HFF-Myc (cell line): ENCODE results near the gene PFDN2.

ENCODE experiments used
- DNase-seq: peaks from one replicate; pipeline ENCODE4 v3.0.0-alpha.2; 2011; ENCODE audit warnings: low read depth; ENCODE audit errors: extremely low read depth
- H3K4me3 ChIP-seq: replicated peaks from 2 replicates; pipeline ENCODE4 v1.5.1; 2011; ENCODE audit warnings: low read depth, mild to moderate bottlenecking, control low read depth, low read length
- TF ChIP-seq, protein P1 (sequence below): IDR thresholded peaks from 2 replicates; pipeline ENCODE4 v1.5.1; 2012; ENCODE audit warnings: mild to moderate bottlenecking, low read depth, low read length, control low read depth; ENCODE audit errors: missing control alignments

PFDN2 gene

DNA sequence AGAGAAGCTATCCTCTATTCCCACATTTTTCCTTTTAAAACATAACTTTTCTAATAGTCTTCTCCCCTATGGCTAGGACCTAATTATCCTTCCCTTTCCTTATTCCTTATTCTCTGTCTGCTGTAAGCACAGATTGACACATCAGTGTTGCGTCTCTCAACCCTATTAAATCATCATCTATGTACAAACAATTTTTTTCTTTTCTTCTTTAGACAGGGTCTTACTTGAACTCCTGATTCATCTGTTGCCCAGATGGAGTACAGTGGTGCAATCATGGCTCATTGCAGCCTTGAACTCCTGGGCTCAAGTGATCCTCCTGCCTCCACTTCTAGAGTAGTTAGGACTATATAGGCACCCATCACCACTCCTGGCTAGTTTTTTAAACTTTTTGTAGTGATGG, 11.4 kb downstream of the PFDN2 start:
- TF ChIP-seq, protein P1, sequence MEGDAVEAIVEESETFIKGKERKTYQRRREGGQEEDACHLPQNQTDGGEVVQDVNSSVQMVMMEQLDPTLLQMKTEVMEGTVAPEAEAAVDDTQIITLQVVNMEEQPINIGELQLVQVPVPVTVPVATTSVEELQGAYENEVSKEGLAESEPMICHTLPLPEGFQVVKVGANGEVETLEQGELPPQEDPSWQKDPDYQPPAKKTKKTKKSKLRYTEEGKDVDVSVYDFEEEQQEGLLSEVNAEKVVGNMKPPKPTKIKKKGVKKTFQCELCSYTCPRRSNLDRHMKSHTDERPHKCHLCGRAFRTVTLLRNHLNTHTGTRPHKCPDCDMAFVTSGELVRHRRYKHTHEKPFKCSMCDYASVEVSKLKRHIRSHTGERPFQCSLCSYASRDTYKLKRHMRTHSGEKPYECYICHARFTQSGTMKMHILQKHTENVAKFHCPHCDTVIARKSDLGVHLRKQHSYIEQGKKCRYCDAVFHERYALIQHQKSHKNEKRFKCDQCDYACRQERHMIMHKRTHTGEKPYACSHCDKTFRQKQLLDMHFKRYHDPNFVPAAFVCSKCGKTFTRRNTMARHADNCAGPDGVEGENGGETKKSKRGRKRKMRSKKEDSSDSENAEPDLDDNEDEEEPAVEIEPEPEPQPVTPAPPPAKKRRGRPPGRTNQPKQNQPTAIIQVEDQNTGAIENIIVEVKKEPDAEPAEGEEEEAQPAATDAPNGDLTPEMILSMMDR, result no peak
- H3K4me3 ChIP-seq, result no peak overlapping the region
- DNase-seq, result no peak

DNA sequence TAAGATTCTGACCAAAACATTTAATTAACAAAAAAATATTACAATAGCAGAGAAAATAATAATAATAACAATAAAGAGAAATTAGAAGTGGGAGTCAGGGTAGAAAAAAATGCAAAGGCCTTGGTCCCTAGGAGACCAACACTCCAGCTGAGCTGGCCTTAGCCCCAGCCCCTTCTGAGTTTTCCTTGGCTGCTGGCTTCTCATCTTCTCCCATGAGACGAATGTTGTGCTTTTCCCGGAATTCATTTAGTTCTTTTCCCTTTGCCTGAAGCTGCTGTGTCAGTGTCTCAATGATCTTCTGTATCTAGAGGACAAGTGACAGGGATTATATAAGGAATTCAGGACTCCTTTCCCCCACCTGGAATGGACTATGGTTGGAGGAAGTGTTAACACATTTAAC, 17.3 kb downstream of the PFDN2 start:
- TF ChIP-seq, protein P1, result no peak
- H3K4me3 ChIP-seq, result no peak overlapping the region
- DNase-seq, result no peak

DNA sequence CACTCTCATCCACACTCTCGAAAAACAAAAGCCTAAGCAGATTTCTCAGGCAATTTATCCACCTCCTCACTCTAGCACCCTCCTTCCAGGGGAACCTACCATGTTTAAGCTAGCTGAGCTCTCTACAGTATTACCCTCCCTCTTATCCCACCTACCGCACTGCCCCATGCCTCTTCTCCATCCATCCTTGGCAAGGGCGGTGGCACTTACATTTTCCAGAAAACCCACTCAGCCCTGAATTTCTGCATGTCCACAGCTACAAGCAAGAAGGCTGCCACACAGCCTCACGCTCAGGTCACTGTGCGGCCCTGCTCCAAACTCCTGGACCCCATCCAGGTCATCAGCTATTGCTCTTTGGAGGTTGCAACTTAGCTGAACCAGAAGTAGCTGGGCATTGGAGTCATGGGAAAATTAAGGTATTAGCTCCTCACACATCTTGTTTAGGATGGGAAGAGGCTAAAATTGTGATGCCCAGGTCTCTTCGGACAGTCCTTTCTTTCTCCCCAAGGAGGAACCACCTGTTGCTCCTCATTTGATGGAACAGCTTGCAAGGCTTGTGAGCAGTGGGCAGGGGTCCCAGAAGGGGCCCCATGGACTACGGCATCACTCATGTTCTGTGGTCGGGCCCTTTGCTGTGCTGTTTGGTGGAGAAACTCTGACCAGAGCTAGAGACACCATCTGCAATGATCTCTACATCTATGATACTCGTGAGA, 18.6 kb downstream of the PFDN2 start:
- no peak for DNase-seq
- TF ChIP-seq, protein P1, result no peak
- peak overlapping the region; percentile 49 for H3K4me3 ChIP-seq

DNA sequence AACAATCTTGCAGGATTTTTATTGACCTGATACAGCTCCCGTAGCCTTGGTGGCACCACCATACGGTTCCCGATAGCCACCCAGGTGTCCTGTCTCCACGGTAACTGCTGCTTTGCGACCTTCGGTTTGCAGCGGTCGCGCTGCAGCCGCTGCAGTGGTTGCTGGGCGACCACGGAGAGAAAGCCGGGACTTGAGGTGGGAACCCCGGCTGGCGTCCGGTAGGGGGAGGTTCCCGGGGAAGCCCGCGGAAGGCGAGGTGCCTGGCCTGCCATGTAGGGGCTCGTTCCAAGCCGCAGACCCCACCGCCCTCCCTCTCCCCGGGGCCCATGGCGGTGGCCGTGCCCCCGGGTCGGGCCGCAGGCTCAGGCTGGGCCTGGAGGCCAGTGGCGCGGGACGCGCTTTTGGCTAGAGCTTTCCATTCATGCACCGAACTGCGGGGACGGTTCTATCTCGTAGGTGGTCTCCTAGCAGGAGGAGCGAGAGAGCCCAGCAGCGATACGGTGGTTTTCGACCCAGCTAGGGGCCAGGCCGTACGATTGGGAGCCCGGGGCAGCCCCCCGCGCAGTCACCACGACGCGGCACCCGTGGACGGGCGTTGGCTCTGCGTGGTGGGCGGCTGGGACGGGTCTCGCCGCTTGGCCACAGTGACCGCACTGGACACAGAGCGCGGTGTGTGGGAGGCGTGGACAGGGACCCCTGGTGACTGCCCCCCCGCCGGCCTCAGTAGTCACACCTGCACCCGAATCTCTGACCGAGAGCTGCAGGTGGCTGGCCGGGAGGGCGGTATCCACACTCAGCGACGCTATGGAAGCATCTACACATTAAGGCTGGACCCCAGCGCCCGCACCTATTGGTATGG, 19.4 kb downstream of the PFDN2 start, which contains the start of gene KLHDC9:
Gene KLHDC9, plus strand, starts transcription at position 152 of the 859 bp plus-strand sequence. Its CDS starts 175 bp downstream, at position 327.
- DNase-seq, result no peak
- TF ChIP-seq, protein P1, result no peak
- H3K4me3 ChIP-seq, result peak within 1 kb of the TSS; percentile 49

DNA sequence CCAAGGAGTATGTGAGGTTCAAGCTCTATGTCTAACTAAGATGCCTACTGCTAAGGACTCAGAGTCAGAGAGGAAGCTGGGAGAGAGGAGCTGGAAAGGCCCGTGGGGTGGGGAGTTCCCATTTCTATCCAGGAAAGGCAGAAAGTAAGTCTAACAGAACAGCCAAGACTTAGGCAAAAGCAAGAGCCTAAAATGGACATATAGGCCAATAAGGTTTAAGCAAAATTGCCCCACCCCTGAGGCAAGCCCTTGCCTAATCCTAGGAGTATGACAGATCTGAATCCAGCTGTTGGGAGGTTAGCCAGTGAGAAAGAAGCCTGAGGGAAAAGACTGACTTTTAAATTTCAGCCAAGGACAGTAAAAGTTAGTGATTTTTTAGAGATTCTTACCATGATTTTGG, 21.3 kb downstream of the PFDN2 start:
- TF ChIP-seq, protein P1, result no peak
- DNase-seq, result no peak
- no peak overlapping the region for H3K4me3 ChIP-seq

DNA sequence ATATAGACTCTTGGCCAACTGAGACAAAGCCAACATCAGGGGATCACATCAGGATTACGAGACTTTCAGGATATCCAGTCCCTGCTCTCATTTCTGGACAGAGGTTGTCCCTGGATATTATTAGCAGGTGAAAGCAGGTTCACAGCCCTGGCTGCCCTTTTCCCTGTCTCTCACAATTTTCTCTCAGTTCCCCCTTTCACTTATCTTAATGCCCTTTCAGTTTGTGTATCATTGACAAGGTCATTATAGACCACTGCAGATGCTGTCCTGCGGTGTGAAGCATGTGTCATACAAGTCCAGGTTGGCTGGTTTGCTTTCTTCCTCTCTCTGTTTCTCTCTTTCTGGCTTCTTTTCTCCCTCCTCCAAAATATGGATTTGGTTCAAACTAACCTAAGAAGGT, 21.8 kb downstream of the PFDN2 start:
- TF ChIP-seq, protein P1, result no peak
- DNase-seq, result no peak
- no peak overlapping the region for H3K4me3 ChIP-seq
